ENCODE results near the gene DOK3.

GRCh38 chr5:177513500-177513899, 3.9 kb upstream of the DOK3 start:
- no peak for TF ChIP-seq REST (IDR thresholded peaks at IDR 0.05; ENCODE audit: insufficient replicate concordance, low read depth)
- TF ChIP-seq CTCF (IDR thresholded peaks at IDR 0.05; ENCODE audit: insufficient read depth, low read length): no peak
- no peak for TF ChIP-seq POLR2AphosphoS5 (IDR thresholded peaks at IDR 0.05; ENCODE audit: low read depth)
- TF ChIP-seq SPI1 (IDR thresholded peaks at IDR 0.05; ENCODE audit: borderline replicate concordance, low read depth): no peak
- TF ChIP-seq GABPA (IDR thresholded peaks at IDR 0.05; ENCODE audit: low read depth): no peak
